OCI-LY3 (cell line): Measurements from ENCODE around the gene SLC13A5.

Experiments used
- H2AFZ ChIP-seq: fragments of 200-600, 300-600 bp; shearing (Covaris generic); 2 replicates; pipeline ENCODE4 v1.6.0; 2014; ENCODE audit warnings: antibody characterized with exemption, low read depth, low read length
- H3K27ac ChIP-seq: fragments of 200-600, 300-600 bp; sonication (generic); 2 replicates; pipeline ENCODE4 v1.5.1; 2014; ENCODE audit warnings: mild to moderate bottlenecking, low read length, moderate library complexity, mixed read lengths
- H3K27me3 ChIP-seq: fragments of 200-600, 300-600 bp; sonication (generic); 2 replicates; pipeline ENCODE4 v1.6.1; 2014; ENCODE audit warnings: low read depth, low read length, mixed read lengths
- H3K36me3 ChIP-seq: fragments of 200-600, 300-600 bp; sonication (generic); replicated peaks from 2 replicates; pipeline ENCODE3; 2014; ENCODE audit warnings: low read depth, low read length, mixed read lengths
- H3K4me1 ChIP-seq: fragments of 300-600, 200-600 bp; sonication (generic); 2 replicates; pipeline ENCODE4 v1.6.1; 2014; ENCODE audit warnings: low read length, mixed read lengths
- H3K4me2 ChIP-seq: fragments of 200-600, 300-600 bp; sonication (generic); 2 replicates; pipeline ENCODE4 v1.6.1; 2014; ENCODE audit warnings: low read length, mixed read lengths
- H3K4me3 ChIP-seq: fragments of 300-600, 200-600 bp; sonication (generic); 2 replicates; pipeline ENCODE4 v1.5.1; 2014; ENCODE audit warnings: antibody characterized with exemption, mild to moderate bottlenecking, low read length, moderate library complexity
- H3K79me2 ChIP-seq: fragments of 300-600, 200-600 bp; shearing (Covaris generic); 2 replicates; pipeline ENCODE4 v1.6.1; 2014; ENCODE audit warnings: mild to moderate bottlenecking, low read length, mixed read lengths
- H3K9ac ChIP-seq: fragments of 300-600, 200-600 bp; shearing (Covaris generic); 2 replicates; pipeline ENCODE4 v1.6.0; 2014; ENCODE audit warnings: mild to moderate bottlenecking, low read length, moderate library complexity
- H3K9me3 ChIP-seq: fragments of 200-600, 300-600 bp; shearing (Covaris generic); 2 replicates; pipeline ENCODE4 v1.6.1; 2014; ENCODE audit warnings: low read length, mixed read lengths; ENCODE audit not compliant: insufficient read depth
- H4K20me1 ChIP-seq: fragments of 200-600, 300-600 bp; sonication (generic); 2 replicates; pipeline ENCODE4 v1.6.1; 2016; ENCODE audit warnings: low read length, mixed read lengths; ENCODE audit not compliant: insufficient read depth
- EZH2phosphoT487 ChIP-seq: fragments of 200-600 bp; shearing (Covaris generic); IDR thresholded peaks from 2 replicates; pipeline ENCODE4 v1.6.1; 2018; ENCODE audit warnings: antibody characterized with exemption, mixed run types, low read depth
- TF ChIP-seq, protein P1 (sequence below): fragments of 200-600, 300-600 bp; sonication (generic); IDR thresholded peaks from 2 replicates; pipeline ENCODE4 v1.5.1; 2014; ENCODE audit warnings: antibody characterized with exemption, low read length, low read depth

Gene SLC13A5

DNA sequence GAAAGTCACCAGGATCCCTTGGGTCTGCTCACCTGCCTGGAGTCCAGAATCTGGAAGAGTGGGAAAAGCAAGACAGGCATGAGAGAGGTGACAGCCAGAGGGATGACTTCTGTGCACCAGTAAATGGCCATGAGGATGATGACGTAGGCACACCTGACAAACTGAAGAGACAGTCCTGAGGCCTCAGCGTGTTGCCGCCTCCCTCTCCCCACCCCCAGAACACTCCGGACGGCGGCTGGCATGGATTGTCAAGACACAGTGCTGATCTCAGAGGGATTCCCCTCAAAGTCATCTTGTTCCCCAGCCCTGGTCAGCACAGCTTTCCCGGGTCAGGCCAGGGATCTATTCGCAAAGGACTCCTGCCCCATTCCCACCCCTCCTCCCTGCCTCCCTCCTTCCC is 6.2 kb downstream of the SLC13A5 start:
- no peaks in the 10 kb centered on the region for H4K20me1 ChIP-seq
- no peaks in the 10 kb centered on the region for H3K79me2 ChIP-seq
- H3K9me3 ChIP-seq = no peaks in the 10 kb centered on the region
- no peaks in the 10 kb centered on the region for H3K27me3 ChIP-seq
- H3K4me3 ChIP-seq = no peak overlapping the region
- no peak overlapping the region for H3K4me2 ChIP-seq
- no peaks in the 10 kb centered on the region for H3K36me3 ChIP-seq
- H3K9ac ChIP-seq = no peak overlapping the region
- H3K27ac ChIP-seq = no peak overlapping the region
- H2AFZ ChIP-seq = no peak overlapping the region
- no peak for TF ChIP-seq EZH2phosphoT487
- TF ChIP-seq, protein P1, sequence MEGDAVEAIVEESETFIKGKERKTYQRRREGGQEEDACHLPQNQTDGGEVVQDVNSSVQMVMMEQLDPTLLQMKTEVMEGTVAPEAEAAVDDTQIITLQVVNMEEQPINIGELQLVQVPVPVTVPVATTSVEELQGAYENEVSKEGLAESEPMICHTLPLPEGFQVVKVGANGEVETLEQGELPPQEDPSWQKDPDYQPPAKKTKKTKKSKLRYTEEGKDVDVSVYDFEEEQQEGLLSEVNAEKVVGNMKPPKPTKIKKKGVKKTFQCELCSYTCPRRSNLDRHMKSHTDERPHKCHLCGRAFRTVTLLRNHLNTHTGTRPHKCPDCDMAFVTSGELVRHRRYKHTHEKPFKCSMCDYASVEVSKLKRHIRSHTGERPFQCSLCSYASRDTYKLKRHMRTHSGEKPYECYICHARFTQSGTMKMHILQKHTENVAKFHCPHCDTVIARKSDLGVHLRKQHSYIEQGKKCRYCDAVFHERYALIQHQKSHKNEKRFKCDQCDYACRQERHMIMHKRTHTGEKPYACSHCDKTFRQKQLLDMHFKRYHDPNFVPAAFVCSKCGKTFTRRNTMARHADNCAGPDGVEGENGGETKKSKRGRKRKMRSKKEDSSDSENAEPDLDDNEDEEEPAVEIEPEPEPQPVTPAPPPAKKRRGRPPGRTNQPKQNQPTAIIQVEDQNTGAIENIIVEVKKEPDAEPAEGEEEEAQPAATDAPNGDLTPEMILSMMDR = no peak
- no peaks in the 10 kb centered on the region for H3K4me1 ChIP-seq

- H2AFZ ChIP-seq = no peak overlapping the region
Measured at GRCh38 chr17:6706499-6706898, 6.7 kb downstream of the SLC13A5 start.

DNA sequence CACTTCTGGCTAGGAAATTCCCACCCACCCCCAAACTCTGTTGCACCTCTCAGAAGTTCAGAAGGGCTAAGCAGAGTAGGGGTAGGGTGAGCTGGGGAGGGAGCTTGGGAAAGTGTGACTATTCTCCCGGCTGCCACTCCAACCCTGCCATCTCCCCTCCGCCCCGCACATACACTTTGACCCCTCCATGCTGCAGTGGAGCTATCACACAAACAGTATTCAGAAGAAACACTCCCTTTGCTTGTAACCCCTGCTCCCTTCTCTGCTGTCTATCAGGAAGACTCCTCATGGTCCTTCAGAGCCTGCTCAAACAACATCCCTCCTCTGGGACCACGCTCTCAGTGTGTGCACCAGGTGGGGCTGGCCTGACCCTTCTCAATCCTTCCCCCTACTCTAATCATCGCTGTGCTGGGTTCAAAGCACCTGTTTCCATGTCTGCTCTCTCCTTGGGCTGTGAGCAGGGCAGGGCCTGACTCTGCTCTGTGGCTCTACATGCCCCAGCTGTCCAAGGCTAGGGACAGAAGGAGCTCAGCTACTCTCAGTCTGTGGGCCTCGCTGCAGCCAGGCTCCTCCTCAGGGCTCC is 8.6 kb downstream of the SLC13A5 start:
- Histone ChIP-seq H3K79me2 (no peaks in the 10 kb centered on the region), H4K20me1 (no peaks in the 10 kb centered on the region), H3K4me2 (no peak overlapping the region), H3K4me3 (no peak overlapping the region), H3K36me3 (no peaks in the 10 kb centered on the region), H2AFZ (no peak overlapping the region), H3K9me3 (no peaks in the 10 kb centered on the region), H3K27ac (no peak overlapping the region), H3K9ac (no peak overlapping the region), H3K4me1 (no peaks in the 10 kb centered on the region), H3K27me3 (no peaks in the 10 kb centered on the region)
- TF ChIP-seq, protein P1 = no peak
- TF ChIP-seq EZH2phosphoT487 = no peak

More at GRCh38 chr17:6706499-6706898, 6.7 kb downstream of the SLC13A5 start:
- H3K27ac ChIP-seq = no peak overlapping the region
- TF ChIP-seq EZH2phosphoT487 = no peak
- TF ChIP-seq, protein P1 = no peak
- no peaks in the 10 kb centered on the region for H3K4me1 ChIP-seq
- no peaks in the 10 kb centered on the region for H4K20me1 ChIP-seq
- H3K4me3 ChIP-seq = no peak overlapping the region
- no peaks in the 10 kb centered on the region for H3K27me3 ChIP-seq
- H3K9ac ChIP-seq = no peak overlapping the region
- no peak overlapping the region for H3K4me2 ChIP-seq
- no peaks in the 10 kb centered on the region for H3K36me3 ChIP-seq
- no peaks in the 10 kb centered on the region for H3K9me3 ChIP-seq
- H3K79me2 ChIP-seq = no peaks in the 10 kb centered on the region

DNA sequence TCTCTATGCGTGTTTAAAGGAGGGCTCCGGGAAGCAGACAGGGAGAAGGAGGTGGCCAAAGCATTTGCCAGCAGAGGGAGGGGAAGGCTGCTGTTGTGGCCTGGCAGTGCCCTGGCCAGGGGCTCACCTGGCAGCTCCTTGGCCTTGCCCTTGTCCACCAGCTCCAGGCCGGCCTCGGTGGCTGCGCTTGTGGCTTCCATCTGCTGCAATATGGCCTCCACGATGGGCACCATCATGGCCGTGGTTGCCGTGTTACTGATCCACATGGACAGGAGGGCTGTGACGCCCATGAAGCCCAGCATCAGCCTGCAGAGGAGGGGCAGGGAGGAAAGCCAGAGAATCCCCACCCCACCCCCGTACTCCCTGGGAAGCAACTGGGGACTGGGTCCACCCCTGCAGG is 9.4 kb downstream of the SLC13A5 start:
- Histone ChIP-seq H3K9me3 (no peaks in the 10 kb centered on the region), H3K27me3 (no peaks in the 10 kb centered on the region), H3K79me2 (no peaks in the 10 kb centered on the region), H4K20me1 (no peaks in the 10 kb centered on the region), H3K9ac (no peak overlapping the region), H3K4me2 (no peak overlapping the region), H3K4me3 (no peak overlapping the region), H3K27ac (no peak overlapping the region), H3K36me3 (no peaks in the 10 kb centered on the region), H2AFZ (no peak overlapping the region), H3K4me1 (no peaks in the 10 kb centered on the region)
- TF ChIP-seq, protein P1 = no peak
- TF ChIP-seq EZH2phosphoT487 = no peak
